Measurements from ENCODE around the gene CBX2.

Gene CBX2

GRCh38 chr17:79790805-79791734 lies 13.1 kb downstream of the CBX2 start:
- no peak overlapping the region for H3K9ac ChIP-seq (ENCODE audit: low read length)
- H2AFZ ChIP-seq (ENCODE audit: low read depth, low read length) = no peak overlapping the region
- no peaks in the 10 kb centered on the region for H3K27me3 ChIP-seq (ENCODE audit: low read depth, low read length)
- H3K4me1 ChIP-seq (ENCODE audit: low read length) = peaks cover 5% of the 10 kb centered on the region; the same call in 1 of the 2 replicates
- H3K9me3 ChIP-seq (ENCODE audit: insufficient read depth, low read length) = no peaks in the 10 kb centered on the region
- no peak overlapping the region for H3K4me2 ChIP-seq (ENCODE audit: low read length)
- H3K4me3 ChIP-seq (ENCODE audit: low read length) = no peak overlapping the region
- no peak for TF ChIP-seq CTCF (IDR thresholded peaks at IDR 0.05; ENCODE audit: low read depth, low read length)
- no peak for TF ChIP-seq EZH2phosphoT487 (IDR thresholded peaks at IDR 0.05; ENCODE audit: low read depth)
- peaks cover 16% of the 10 kb centered on the region for H3K79me2 ChIP-seq (ENCODE audit: low read length)
- peaks cover 4% of the 10 kb centered on the region; the same call in 1 of the 2 replicates for H4K20me1 ChIP-seq (ENCODE audit: insufficient read depth, low read length)
- peaks cover 22% of the 10 kb centered on the region for H3K36me3 ChIP-seq (replicated peaks; ENCODE audit: low read depth, low read length)
- no peak overlapping the region for H3K27ac ChIP-seq (ENCODE audit: low read length)

GRCh38 chr17:79791735-79792161 lies 13.8 kb downstream of the CBX2 start:
- H3K9me3 ChIP-seq (ENCODE audit: insufficient read depth, low read length) = no peaks in the 10 kb centered on the region
- H3K79me2 ChIP-seq (ENCODE audit: low read length) = peaks cover 21% of the 10 kb centered on the region
- no peak for TF ChIP-seq EZH2phosphoT487 (IDR thresholded peaks at IDR 0.05; ENCODE audit: low read depth)
- H3K9ac ChIP-seq (ENCODE audit: low read length) = no peak overlapping the region
- peaks cover 23% of the 10 kb centered on the region for H3K36me3 ChIP-seq (replicated peaks; ENCODE audit: low read depth, low read length)
- H3K4me3 ChIP-seq (ENCODE audit: low read length) = no peak overlapping the region
- no peaks in the 10 kb centered on the region for H3K27me3 ChIP-seq (ENCODE audit: low read depth, low read length)
- H3K27ac ChIP-seq (ENCODE audit: low read length) = no peak overlapping the region
- no peak overlapping the region for H3K4me2 ChIP-seq (ENCODE audit: low read length)
- H2AFZ ChIP-seq (ENCODE audit: low read depth, low read length) = no peak overlapping the region
- H3K4me1 ChIP-seq (ENCODE audit: low read length) = peaks cover 6% of the 10 kb centered on the region; the same call in 1 of the 2 replicates
- peaks cover 6% of the 10 kb centered on the region; the same call in 1 of the 2 replicates for H4K20me1 ChIP-seq (ENCODE audit: insufficient read depth, low read length)

- no peak overlapping the region for H3K4me3 ChIP-seq (ENCODE audit: low read length)
- no peak for TF ChIP-seq CTCF (IDR thresholded peaks at IDR 0.05; ENCODE audit: low read depth, low read length)
- no peak for TF ChIP-seq EZH2phosphoT487 (IDR thresholded peaks at IDR 0.05; ENCODE audit: low read depth)
- H3K79me2 ChIP-seq (ENCODE audit: low read length) = peaks cover 21% of the 10 kb centered on the region
- H3K4me2 ChIP-seq (ENCODE audit: low read length) = no peak overlapping the region
- H3K27me3 ChIP-seq (ENCODE audit: low read depth, low read length) = no peaks in the 10 kb centered on the region
- peaks cover 6% of the 10 kb centered on the region; the same call in 1 of the 2 replicates for H4K20me1 ChIP-seq (ENCODE audit: insufficient read depth, low read length)
- no peak overlapping the region for H2AFZ ChIP-seq (ENCODE audit: low read depth, low read length)
- no peak overlapping the region for H3K27ac ChIP-seq (ENCODE audit: low read length)
- no peaks in the 10 kb centered on the region for H3K9me3 ChIP-seq (ENCODE audit: insufficient read depth, low read length)
- peaks cover 6% of the 10 kb centered on the region; the same call in 1 of the 2 replicates for H3K4me1 ChIP-seq (ENCODE audit: low read length)
- peaks cover 23% of the 10 kb centered on the region for H3K36me3 ChIP-seq (replicated peaks; ENCODE audit: low read depth, low read length)
- H3K9ac ChIP-seq (ENCODE audit: low read length) = no peak overlapping the region
These were observed 14.5 kb downstream of the CBX2 start for GRCh38 chr17:79792341-79792871.

GRCh38 chr17:79792984-79793923 lies 15.3 kb downstream of the CBX2 start:
- Histone ChIP-seq H3K4me1 (ENCODE audit: low read length) (peaks cover 11% of the 10 kb centered on the region; the same call in 1 of the 2 replicates), H4K20me1 (ENCODE audit: insufficient read depth, low read length) (peaks cover 6% of the 10 kb centered on the region; the same call in 1 of the 2 replicates), H3K4me2 (ENCODE audit: low read length) (no peak overlapping the region), H3K36me3 (replicated peaks; ENCODE audit: low read depth, low read length) (peaks cover 23% of the 10 kb centered on the region), H3K27ac (ENCODE audit: low read length) (no peak overlapping the region), H3K4me3 (ENCODE audit: low read length) (no peak overlapping the region), H3K9me3 (ENCODE audit: insufficient read depth, low read length) (no peaks in the 10 kb centered on the region), H3K9ac (ENCODE audit: low read length) (no peak overlapping the region), H3K27me3 (ENCODE audit: low read depth, low read length) (no peaks in the 10 kb centered on the region), H3K79me2 (ENCODE audit: low read length) (peaks cover 21% of the 10 kb centered on the region), H2AFZ (ENCODE audit: low read depth, low read length) (no peak overlapping the region)
- TF ChIP-seq EZH2phosphoT487 (IDR thresholded peaks at IDR 0.05; ENCODE audit: low read depth) (no peak), CTCF (IDR thresholded peaks at IDR 0.05; ENCODE audit: low read depth, low read length) (no peak)

All from OCI-LY3 (cell line).